Measurements from ENCODE around the gene UHRF2. TPM values are rescaled to one million over a fixed set of nuclear protein-coding genes. Genes with fewer than 3 reads are reported as not detected.

The UHRF2 gene, protein sequence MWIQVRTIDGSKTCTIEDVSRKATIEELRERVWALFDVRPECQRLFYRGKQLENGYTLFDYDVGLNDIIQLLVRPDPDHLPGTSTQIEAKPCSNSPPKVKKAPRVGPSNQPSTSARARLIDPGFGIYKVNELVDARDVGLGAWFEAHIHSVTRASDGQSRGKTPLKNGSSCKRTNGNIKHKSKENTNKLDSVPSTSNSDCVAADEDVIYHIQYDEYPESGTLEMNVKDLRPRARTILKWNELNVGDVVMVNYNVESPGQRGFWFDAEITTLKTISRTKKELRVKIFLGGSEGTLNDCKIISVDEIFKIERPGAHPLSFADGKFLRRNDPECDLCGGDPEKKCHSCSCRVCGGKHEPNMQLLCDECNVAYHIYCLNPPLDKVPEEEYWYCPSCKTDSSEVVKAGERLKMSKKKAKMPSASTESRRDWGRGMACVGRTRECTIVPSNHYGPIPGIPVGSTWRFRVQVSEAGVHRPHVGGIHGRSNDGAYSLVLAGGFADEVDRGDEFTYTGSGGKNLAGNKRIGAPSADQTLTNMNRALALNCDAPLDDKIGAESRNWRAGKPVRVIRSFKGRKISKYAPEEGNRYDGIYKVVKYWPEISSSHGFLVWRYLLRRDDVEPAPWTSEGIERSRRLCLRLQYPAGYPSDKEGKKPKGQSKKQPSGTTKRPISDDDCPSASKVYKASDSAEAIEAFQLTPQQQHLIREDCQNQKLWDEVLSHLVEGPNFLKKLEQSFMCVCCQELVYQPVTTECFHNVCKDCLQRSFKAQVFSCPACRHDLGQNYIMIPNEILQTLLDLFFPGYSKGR
- total RNA-seq, result 61.1 TPM

DNA sequence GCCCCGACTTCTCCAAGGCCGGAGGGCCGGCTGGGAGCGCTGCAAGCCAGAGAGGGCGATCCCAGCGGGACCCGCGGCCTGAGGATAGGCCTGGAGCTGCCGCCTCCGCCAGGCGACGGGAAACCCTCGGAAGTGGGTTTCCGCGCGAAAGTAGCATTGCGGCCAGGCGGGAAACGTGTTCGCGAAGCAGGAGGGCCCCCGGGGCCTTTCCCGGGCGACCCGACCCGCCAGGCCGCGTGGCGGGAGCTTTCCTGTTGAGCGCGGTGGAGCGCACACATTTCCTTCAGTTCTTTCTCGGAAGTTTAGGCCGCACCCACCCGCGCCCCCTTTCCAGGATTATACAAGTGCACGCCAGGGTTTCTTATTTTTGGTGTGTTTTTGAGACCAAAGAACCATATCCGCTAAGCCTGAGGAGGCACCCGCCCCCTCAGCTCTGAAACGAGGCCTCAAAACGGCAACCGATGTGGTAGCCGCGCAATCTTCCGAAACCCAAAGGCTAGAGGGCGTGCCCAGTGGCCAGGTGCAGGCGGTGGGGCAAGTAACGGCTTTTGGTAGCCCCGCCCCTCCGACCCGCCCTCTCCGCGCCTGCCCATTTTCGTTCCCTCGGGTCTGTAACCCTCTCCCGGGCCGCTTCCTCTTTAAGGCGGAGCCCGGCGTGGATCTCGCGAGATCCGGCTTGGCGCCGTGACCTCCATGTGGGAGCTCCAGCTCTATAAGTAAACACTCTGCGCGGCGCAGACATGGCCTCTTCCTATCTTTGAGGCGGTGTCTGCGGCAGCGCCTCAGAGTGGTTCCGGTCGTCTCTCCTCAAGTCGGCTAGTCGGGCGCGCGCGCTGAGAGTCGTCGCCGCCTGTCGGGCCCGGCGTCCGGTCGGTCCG lies at the start of gene UHRF2:
UHRF2 (plus strand) TSS at position 713 of the 878 bp plus-strand sequence. CDS start 292 bp downstream, outside the sequence.

Small RNA genes within 50 kb of the gene (small RNA-seq; reads per million reads assigned to genes)
- not detected for gene RN7SL25P

Other genes starting within 250 kb of the UHRF2 start
- 17.5 TPM for gene IL33, start 197.4 kb upstream of the UHRF2 start, total RNA-seq
- not detected for gene TPD52L3, start 84.8 kb upstream of the UHRF2 start, total RNA-seq
- 26.3 TPM for gene GLDC, start 232.5 kb downstream of the UHRF2 start, total RNA-seq

Data from diencephalon (tissue), 1 donor.